ENCODE data around the gene NTN3.
"Not testable (repeated sequence)": the region's sequence is repeated elsewhere in the genome, so short reads cannot be mapped to it uniquely, and the experiment has no call there.

NTN3 gene

GRCh38 chr16:2471016-2471652 lies at the start of gene NTN3:
Gene NTN3 (plus strand): TSS chr16:2471297. CDS start chr16:2471702, 405 bp downstream.
- peak; percentile 65 for DNase-seq (ENCODE audit: low spot score)

GRCh38 chr16:2422123-2422867 lies 48.8 kb upstream of the NTN3 start:
- DNase-seq (ENCODE audit: low spot score) = no peak

- no peak for DNase-seq (ENCODE audit: low spot score)
Observed at GRCh38 chr16:2424061-2425007, 46.8 kb upstream of the NTN3 start.

- no peak for DNase-seq (ENCODE audit: low spot score)
Observed at GRCh38 chr16:2425008-2425518, 46.0 kb upstream of the NTN3 start.

GRCh38 chr16:2425825-2426430 lies 45.2 kb upstream of the NTN3 start:
- no peak for DNase-seq (ENCODE audit: low spot score)

- no peak for DNase-seq (ENCODE audit: low spot score)
Observed at GRCh38 chr16:2426941-2427361, 44.1 kb upstream of the NTN3 start.

GRCh38 chr16:2427526-2427925 lies 43.6 kb upstream of the NTN3 start:
- no peak for DNase-seq (ENCODE audit: low spot score)

GRCh38 chr16:2428051-2428783 lies 42.9 kb upstream of the NTN3 start:
- peak; percentile 50 for DNase-seq (ENCODE audit: low spot score)

GRCh38 chr16:2428784-2429033 lies 42.4 kb upstream of the NTN3 start:
- no peak for DNase-seq (ENCODE audit: low spot score)

- DNase-seq (ENCODE audit: low spot score) = peak; percentile 100
Observed at GRCh38 chr16:2429034-2429770, 41.9 kb upstream of the NTN3 start, which contains the start of gene CCNF. Gene CCNF (plus strand): TSS chr16:2429447. CDS start chr16:2429482, 35 bp downstream.

- DNase-seq (ENCODE audit: low spot score) = no peak
Observed at GRCh38 chr16:2429771-2430663, 41.1 kb upstream of the NTN3 start.

- DNase-seq (ENCODE audit: low spot score) = no peak
Observed at GRCh38 chr16:2432286-2432685, 38.8 kb upstream of the NTN3 start.

GRCh38 chr16:2432801-2433505 lies 38.1 kb upstream of the NTN3 start:
- no peak for DNase-seq (ENCODE audit: low spot score)

GRCh38 chr16:2435236-2435635 lies 35.9 kb upstream of the NTN3 start:
- DNase-seq (ENCODE audit: low spot score) = not testable (repeated sequence)

GRCh38 chr16:2436110-2436509 lies 35.0 kb upstream of the NTN3 start:
- no peak for DNase-seq (ENCODE audit: low spot score)

GRCh38 chr16:2437032-2437790 lies 33.9 kb upstream of the NTN3 start:
- no peak for DNase-seq (ENCODE audit: low spot score)

GRCh38 chr16:2438121-2438520 lies 33.0 kb upstream of the NTN3 start:
- DNase-seq (ENCODE audit: low spot score) = no peak

GRCh38 chr16:2439598-2439997 lies 31.5 kb upstream of the NTN3 start:
- no peak for DNase-seq (ENCODE audit: low spot score)
